ENCODE results near the gene PPM1H.

PPM1H gene

GRCh38 chr12:62793256-62794217, 141.4 kb downstream of the PPM1H start:
- no peaks in the 10 kb centered on the region for H3K4me1 ChIP-seq (ENCODE audit: control insufficient read depth, insufficient read depth, low read length)
- no peak overlapping the region for H3K9ac ChIP-seq (ENCODE audit: low read length)
- H3K4me3 ChIP-seq (ENCODE audit: low read length): no peak overlapping the region
- H3K27ac ChIP-seq (ENCODE audit: low read depth, low read length): no peak overlapping the region
- H3K36me3 ChIP-seq (ENCODE audit: control insufficient read depth, insufficient read depth, low read length): no peaks in the 10 kb centered on the region
- H3K27me3 ChIP-seq (ENCODE audit: control insufficient read depth, insufficient read depth, low read length): no peaks in the 10 kb centered on the region

- Histone ChIP-seq H3K4me3 (ENCODE audit: low read length) (no peak overlapping the region), H3K36me3 (ENCODE audit: control insufficient read depth, insufficient read depth, low read length) (no peaks in the 10 kb centered on the region), H3K9ac (ENCODE audit: low read length) (no peak overlapping the region), H3K27ac (ENCODE audit: low read depth, low read length) (no peak overlapping the region), H3K27me3 (ENCODE audit: control insufficient read depth, insufficient read depth, low read length) (no peaks in the 10 kb centered on the region), H3K4me1 (ENCODE audit: control insufficient read depth, insufficient read depth, low read length) (no peaks in the 10 kb centered on the region)
Measured at GRCh38 chr12:62792236-62792870, 142.6 kb downstream of the PPM1H start.

GRCh38 chr12:62789851-62790250, 145.1 kb downstream of the PPM1H start:
- no peak overlapping the region for H3K4me3 ChIP-seq (ENCODE audit: low read length)
- H3K27me3 ChIP-seq (ENCODE audit: control insufficient read depth, insufficient read depth, low read length): no peaks in the 10 kb centered on the region
- H3K4me1 ChIP-seq (ENCODE audit: control insufficient read depth, insufficient read depth, low read length): no peaks in the 10 kb centered on the region
- no peaks in the 10 kb centered on the region for H3K36me3 ChIP-seq (ENCODE audit: control insufficient read depth, insufficient read depth, low read length)
- H3K9ac ChIP-seq (ENCODE audit: low read length): no peak overlapping the region
- no peak overlapping the region for H3K27ac ChIP-seq (ENCODE audit: low read depth, low read length)

- no peak overlapping the region for H3K27ac ChIP-seq (ENCODE audit: low read depth, low read length)
- H3K36me3 ChIP-seq (ENCODE audit: control insufficient read depth, insufficient read depth, low read length): no peaks in the 10 kb centered on the region
- H3K4me3 ChIP-seq (ENCODE audit: low read length): no peak overlapping the region
- no peaks in the 10 kb centered on the region for H3K4me1 ChIP-seq (ENCODE audit: control insufficient read depth, insufficient read depth, low read length)
- H3K27me3 ChIP-seq (ENCODE audit: control insufficient read depth, insufficient read depth, low read length): no peaks in the 10 kb centered on the region
- no peak overlapping the region for H3K9ac ChIP-seq (ENCODE audit: low read length)
Measured at GRCh38 chr12:62787611-62788010, 147.3 kb downstream of the PPM1H start.

- no peak overlapping the region for H3K4me3 ChIP-seq (ENCODE audit: low read length)
- no peak overlapping the region for H3K9ac ChIP-seq (ENCODE audit: low read length)
- H3K27me3 ChIP-seq (ENCODE audit: control insufficient read depth, insufficient read depth, low read length): no peaks in the 10 kb centered on the region
- no peaks in the 10 kb centered on the region for H3K36me3 ChIP-seq (ENCODE audit: control insufficient read depth, insufficient read depth, low read length)
- H3K4me1 ChIP-seq (ENCODE audit: control insufficient read depth, insufficient read depth, low read length): no peaks in the 10 kb centered on the region
- H3K27ac ChIP-seq (ENCODE audit: low read depth, low read length): no peak overlapping the region
Measured at GRCh38 chr12:62787023-62787422, 147.9 kb downstream of the PPM1H start.

- Histone ChIP-seq H3K9ac (ENCODE audit: low read length) (no peak overlapping the region), H3K4me1 (ENCODE audit: control insufficient read depth, insufficient read depth, low read length) (no peaks in the 10 kb centered on the region), H3K36me3 (ENCODE audit: control insufficient read depth, insufficient read depth, low read length) (no peaks in the 10 kb centered on the region), H3K27ac (ENCODE audit: low read depth, low read length) (no peak overlapping the region), H3K4me3 (ENCODE audit: low read length) (no peak overlapping the region), H3K27me3 (ENCODE audit: control insufficient read depth, insufficient read depth, low read length) (no peaks in the 10 kb centered on the region)
Measured at GRCh38 chr12:62785941-62786559, 148.9 kb downstream of the PPM1H start.

- H3K36me3 ChIP-seq (ENCODE audit: control insufficient read depth, insufficient read depth, low read length): no peaks in the 10 kb centered on the region
- no peak overlapping the region for H3K9ac ChIP-seq (ENCODE audit: low read length)
- no peak overlapping the region for H3K4me3 ChIP-seq (ENCODE audit: low read length)
- H3K27ac ChIP-seq (ENCODE audit: low read depth, low read length): no peak overlapping the region
- no peaks in the 10 kb centered on the region for H3K4me1 ChIP-seq (ENCODE audit: control insufficient read depth, insufficient read depth, low read length)
- H3K27me3 ChIP-seq (ENCODE audit: control insufficient read depth, insufficient read depth, low read length): no peaks in the 10 kb centered on the region
Measured at GRCh38 chr12:62784576-62784975, 150.4 kb downstream of the PPM1H start.

GRCh38 chr12:62783881-62784280, 151.1 kb downstream of the PPM1H start:
- no peaks in the 10 kb centered on the region for H3K27me3 ChIP-seq (ENCODE audit: control insufficient read depth, insufficient read depth, low read length)
- H3K36me3 ChIP-seq (ENCODE audit: control insufficient read depth, insufficient read depth, low read length): no peaks in the 10 kb centered on the region
- no peak overlapping the region for H3K27ac ChIP-seq (ENCODE audit: low read depth, low read length)
- H3K4me1 ChIP-seq (ENCODE audit: control insufficient read depth, insufficient read depth, low read length): no peaks in the 10 kb centered on the region
- H3K9ac ChIP-seq (ENCODE audit: low read length): no peak overlapping the region
- no peak overlapping the region for H3K4me3 ChIP-seq (ENCODE audit: low read length)

GRCh38 chr12:62781136-62781880, 153.6 kb downstream of the PPM1H start:
- no peaks in the 10 kb centered on the region for H3K4me1 ChIP-seq (ENCODE audit: control insufficient read depth, insufficient read depth, low read length)
- no peak overlapping the region for H3K4me3 ChIP-seq (ENCODE audit: low read length)
- no peak overlapping the region for H3K9ac ChIP-seq (ENCODE audit: low read length)
- H3K27me3 ChIP-seq (ENCODE audit: control insufficient read depth, insufficient read depth, low read length): no peaks in the 10 kb centered on the region
- no peak overlapping the region for H3K27ac ChIP-seq (ENCODE audit: low read depth, low read length)
- H3K36me3 ChIP-seq (ENCODE audit: control insufficient read depth, insufficient read depth, low read length): no peaks in the 10 kb centered on the region

- H3K9ac ChIP-seq (ENCODE audit: low read length): no peak overlapping the region
- H3K27ac ChIP-seq (ENCODE audit: low read depth, low read length): no peak overlapping the region
- no peaks in the 10 kb centered on the region for H3K36me3 ChIP-seq (ENCODE audit: control insufficient read depth, insufficient read depth, low read length)
- H3K27me3 ChIP-seq (ENCODE audit: control insufficient read depth, insufficient read depth, low read length): no peaks in the 10 kb centered on the region
- H3K4me3 ChIP-seq (ENCODE audit: low read length): no peak overlapping the region
- no peaks in the 10 kb centered on the region for H3K4me1 ChIP-seq (ENCODE audit: control insufficient read depth, insufficient read depth, low read length)
Measured at GRCh38 chr12:62779488-62779887, 155.5 kb downstream of the PPM1H start.

- Histone ChIP-seq H3K27ac (ENCODE audit: low read depth, low read length) (no peak overlapping the region), H3K27me3 (ENCODE audit: control insufficient read depth, insufficient read depth, low read length) (no peaks in the 10 kb centered on the region), H3K4me1 (ENCODE audit: control insufficient read depth, insufficient read depth, low read length) (no peaks in the 10 kb centered on the region), H3K36me3 (ENCODE audit: control insufficient read depth, insufficient read depth, low read length) (no peaks in the 10 kb centered on the region), H3K4me3 (ENCODE audit: low read length) (no peak overlapping the region), H3K9ac (ENCODE audit: low read length) (no peak overlapping the region)
Measured at GRCh38 chr12:62778187-62778586, 156.8 kb downstream of the PPM1H start.

GRCh38 chr12:62776997-62777396, 158.0 kb downstream of the PPM1H start:
- Histone ChIP-seq H3K9ac (ENCODE audit: low read length) (no peak overlapping the region), H3K27me3 (ENCODE audit: control insufficient read depth, insufficient read depth, low read length) (no peaks in the 10 kb centered on the region), H3K36me3 (ENCODE audit: control insufficient read depth, insufficient read depth, low read length) (no peaks in the 10 kb centered on the region), H3K4me3 (ENCODE audit: low read length) (no peak overlapping the region), H3K27ac (ENCODE audit: low read depth, low read length) (no peak overlapping the region), H3K4me1 (ENCODE audit: control insufficient read depth, insufficient read depth, low read length) (no peaks in the 10 kb centered on the region)
